Colonic mucosa (tissue), 2 donors: ENCODE measurements around the gene ASB10. TPM values are rescaled to one million over a fixed set of nuclear protein-coding genes. Genes with fewer than 3 reads are reported as not detected.

Experiments
- total RNA-seq, 2 donors: library from RNA; stranded (reverse); fragmentation: NEBNext Ultra II Directional in 1 of 2; extraction: Animal tissue kit (Norgen Biotek cat#: 25700) in 1 of 2; gene quantifications; one replicate each; pipeline ENCODE4 v1.2.1, GENCODE V29; 2021
- donor health status: DM: no; HTN: no; CAD: no.
- donor health status: DM: no; HTN: no; CAD: no.

Gene ASB10
- total RNA-seq, 2 donors from 2014 or later, result not detected

Other genes starting within 250 kb of the ASB10 start
- 1 to 10 TPM; 3.3 to 8.8 TPM for gene KCNH2, start 208.9 kb downstream of the ASB10 start, total RNA-seq
- 1 to 10 TPM; 4.0 to 4.2 TPM for gene NOS3, start 196.2 kb downstream of the ASB10 start, total RNA-seq
- gene ATG9B, start 162.8 kb downstream of the ASB10 start, total RNA-seq, result 1 to 10 TPM in 1 of 2 donors, under 1 TPM in 1; 0.66 to 1.2 TPM
- 10 to 100 TPM; 26.7 to 59.5 TPM for gene ABCB8, start 158.8 kb downstream of the ASB10 start, total RNA-seq
- gene ASIC3, start 138.7 kb downstream of the ASB10 start, total RNA-seq, result 1 to 10 TPM; 1.0 to 2.2 TPM
- gene CDK5, start 129.4 kb downstream of the ASB10 start, total RNA-seq, result 10 to 100 TPM; 11.3 to 15.9 TPM
- gene SLC4A2, start 127.7 kb downstream of the ASB10 start, total RNA-seq, result 100 to 1,000 TPM in 1 of 2 donors, 10 to 100 TPM in 1; 76.7 to 169 TPM
- gene FASTK, start 106.4 kb downstream of the ASB10 start, total RNA-seq, result 100 to 1,000 TPM in 1 of 2 donors, 10 to 100 TPM in 1; 67.0 to 149 TPM
- 100 to 1,000 TPM in 1 of 2 donors, 10 to 100 TPM in 1; 73.4 to 103 TPM for gene TMUB1, start 103.8 kb downstream of the ASB10 start, total RNA-seq
- 10 to 100 TPM; 50.8 to 79.2 TPM for gene AGAP3, start 100.8 kb downstream of the ASB10 start, total RNA-seq
- gene GBX1, start 19.6 kb downstream of the ASB10 start, total RNA-seq, result not detected
- not detected for gene H2BK1, start 23.2 kb upstream of the ASB10 start, total RNA-seq
- gene ABCF2, start 40.0 kb upstream of the ASB10 start, total RNA-seq, result 10 to 100 TPM; 25.6 to 38.3 TPM
- 10 to 100 TPM; 36.2 to 42.7 TPM for gene CHPF2, start 45.2 kb upstream of the ASB10 start, total RNA-seq
- gene SMARCD3, start 61.4 kb upstream of the ASB10 start, total RNA-seq, result 1 to 10 TPM; 4.3 to 6.7 TPM
- gene NUB1, start 154.6 kb upstream of the ASB10 start, total RNA-seq, result 10 to 100 TPM; 42.3 to 55.2 TPM
- 1 to 10 TPM in 1 of 2 donors, not detected in 1; 1.2 TPM for gene WDR86, start 222.8 kb upstream of the ASB10 start, total RNA-seq